GM18505 (cell line): ENCODE measurements around the gene PREP.
"Not testable (repeated sequence)": the region's sequence is repeated elsewhere in the genome, so short reads cannot be mapped to it uniquely, and the experiment has no call there.

ENCODE experiments used
- ATAC-seq: cut with Tn5 transposase; IDR thresholded peaks from one replicate; pipeline ENCODE4 v1.9.1; 2021; ENCODE audit not compliant: unreplicated experiment
- POLR2A ChIP-seq: IDR thresholded peaks from 4 replicates; pipeline ENCODE4 v1.6.1; 2011; ENCODE audit warnings: borderline replicate concordance; ENCODE audit not compliant: insufficient read depth, insufficient read length; ENCODE audit errors: extremely low read depth

The PREP gene

GRCh38 chr6:105346052-105346451 lies 56.8 kb downstream of the PREP start:
- TF ChIP-seq POLR2A, result no peak
- ATAC-seq, result no peak

- no peak for TF ChIP-seq POLR2A
- no peak for ATAC-seq
Observed at GRCh38 chr6:105345506-105345905, 57.4 kb downstream of the PREP start.

GRCh38 chr6:105344881-105345370 lies 58.0 kb downstream of the PREP start:
- no peak for TF ChIP-seq POLR2A
- ATAC-seq, result no peak

- not testable (repeated sequence) for ATAC-seq
Observed at GRCh38 chr6:105338350-105338983, 64.4 kb downstream of the PREP start.

- no peak for ATAC-seq
- TF ChIP-seq POLR2A, result no peak
Observed at GRCh38 chr6:105336986-105337385, 65.9 kb downstream of the PREP start.

- no peak for TF ChIP-seq POLR2A
- no peak for ATAC-seq
Observed at GRCh38 chr6:105332576-105332975, 70.3 kb downstream of the PREP start.

GRCh38 chr6:105331927-105332326 lies 71.0 kb downstream of the PREP start:
- ATAC-seq, result no peak
- TF ChIP-seq POLR2A, result no peak

GRCh38 chr6:105330913-105331312 lies 72.0 kb downstream of the PREP start:
- TF ChIP-seq POLR2A, result no peak
- no peak for ATAC-seq

GRCh38 chr6:105330364-105330763 lies 72.5 kb downstream of the PREP start:
- no peak for TF ChIP-seq POLR2A
- no peak for ATAC-seq

GRCh38 chr6:105326833-105327770 lies 75.8 kb downstream of the PREP start:
- ATAC-seq, result no peak
- TF ChIP-seq POLR2A, result no peak

- no peak for TF ChIP-seq POLR2A
- ATAC-seq, result no peak
Observed at GRCh38 chr6:105326216-105326615, 76.7 kb downstream of the PREP start.

- TF ChIP-seq POLR2A, result no peak
Observed at GRCh38 chr6:105324386-105324950, 78.4 kb downstream of the PREP start.

GRCh38 chr6:105322499-105323225 lies 80.2 kb downstream of the PREP start:
- no peak for TF ChIP-seq POLR2A
- no peak for ATAC-seq

More at GRCh38 chr6:105324386-105324950, 78.4 kb downstream of the PREP start:
- ATAC-seq, result no peak
